ENCODE data around the gene FBXL5.

DNA sequence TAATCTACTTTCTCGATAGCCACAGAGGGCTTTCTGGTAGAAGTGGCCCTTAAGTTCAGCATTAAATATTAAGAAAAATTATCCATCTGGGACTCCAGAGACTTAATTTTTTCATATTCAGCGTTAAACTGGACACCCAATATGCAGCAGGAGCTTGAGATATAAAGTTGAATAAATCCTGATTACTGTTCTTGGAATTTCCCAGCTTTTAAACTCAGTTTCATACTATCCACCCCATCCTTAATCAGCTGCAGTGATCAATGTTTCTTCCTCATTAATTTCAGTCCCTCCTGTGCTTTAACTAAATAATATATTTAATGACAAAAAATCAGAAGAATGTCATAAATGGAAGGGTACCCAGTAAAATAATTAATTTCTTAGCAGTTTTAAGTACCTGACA is 3.6 kb upstream of the FBXL5 start:
- TF ChIP-seq, protein P1, sequence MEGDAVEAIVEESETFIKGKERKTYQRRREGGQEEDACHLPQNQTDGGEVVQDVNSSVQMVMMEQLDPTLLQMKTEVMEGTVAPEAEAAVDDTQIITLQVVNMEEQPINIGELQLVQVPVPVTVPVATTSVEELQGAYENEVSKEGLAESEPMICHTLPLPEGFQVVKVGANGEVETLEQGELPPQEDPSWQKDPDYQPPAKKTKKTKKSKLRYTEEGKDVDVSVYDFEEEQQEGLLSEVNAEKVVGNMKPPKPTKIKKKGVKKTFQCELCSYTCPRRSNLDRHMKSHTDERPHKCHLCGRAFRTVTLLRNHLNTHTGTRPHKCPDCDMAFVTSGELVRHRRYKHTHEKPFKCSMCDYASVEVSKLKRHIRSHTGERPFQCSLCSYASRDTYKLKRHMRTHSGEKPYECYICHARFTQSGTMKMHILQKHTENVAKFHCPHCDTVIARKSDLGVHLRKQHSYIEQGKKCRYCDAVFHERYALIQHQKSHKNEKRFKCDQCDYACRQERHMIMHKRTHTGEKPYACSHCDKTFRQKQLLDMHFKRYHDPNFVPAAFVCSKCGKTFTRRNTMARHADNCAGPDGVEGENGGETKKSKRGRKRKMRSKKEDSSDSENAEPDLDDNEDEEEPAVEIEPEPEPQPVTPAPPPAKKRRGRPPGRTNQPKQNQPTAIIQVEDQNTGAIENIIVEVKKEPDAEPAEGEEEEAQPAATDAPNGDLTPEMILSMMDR (IDR thresholded peaks at IDR 0.05) = no peak
- no peak for TF ChIP-seq EZH2 (IDR thresholded peaks at IDR 0.05; ENCODE audit: borderline replicate concordance, insufficient read depth, low read depth, low read length, poor library complexity, severe bottlenecking)
